A549 (cell line): Measurements from ENCODE around the gene OAS3.

Source experiments
- CHD4 ChIP-seq: fragments of 200-600 bp; sonication (generic); IDR thresholded peaks from 2 replicates; pipeline ENCODE4 v1.6.1; 2016; ENCODE audit warnings: antibody characterized with exemption, mild to moderate bottlenecking, borderline replicate concordance
- CTCF ChIP-seq: fragments of >200 bp; sonication (Bioruptor Twin); formaldehyde crosslinking; IDR thresholded peaks from 3 replicates; pipeline ENCODE4 v1.5.1; 2016
- POLR2A ChIP-seq: IDR thresholded peaks from 2 replicates; pipeline ENCODE4 v1.6.1; 2012; ENCODE audit warnings: mild to moderate bottlenecking, low read length
- RAD21 ChIP-seq, 2 experiments: fragments of >200 bp in 1 of 2; sonication (Bioruptor Twin) in 1 of 2; formaldehyde crosslinking in 1 of 2; IDR thresholded peaks in 1 of 2; conservative IDR thresholded peaks in 1 of 2; 2 replicates in 1 of 2; 3 replicates in 1 of 2; pipeline ENCODE4 v1.6.1; 2012 to 2018; ENCODE audit warnings: inconsistent platforms in 1 of 2
- RARB ChIP-seq: fragments of 250-450 bp; sonication (Bioruptor Pico); IDR thresholded peaks from 2 replicates; pipeline ENCODE4 v1.8.0; 2021; ENCODE audit warnings: mild to moderate bottlenecking, moderate library complexity

DNA sequence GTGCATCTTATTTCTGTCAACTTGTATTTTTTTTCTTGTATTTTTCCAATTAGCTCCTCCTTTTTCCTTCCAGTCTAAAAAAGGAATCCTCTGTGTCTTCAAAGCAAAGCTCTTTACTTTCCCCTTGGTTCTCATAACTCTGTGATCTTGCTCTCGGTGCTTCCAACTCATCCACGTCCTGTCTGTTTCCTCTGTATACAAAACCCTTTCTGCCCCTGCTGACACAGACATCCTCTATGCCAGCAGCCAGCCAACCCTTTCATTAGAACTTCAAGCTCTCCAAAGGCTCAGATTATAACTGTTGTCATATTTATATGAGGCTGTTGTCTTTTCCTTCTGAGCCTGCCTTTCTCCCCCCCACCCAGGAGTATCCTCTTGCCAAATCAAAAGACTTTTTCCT is 72.4 kb downstream of the OAS3 start:
- TF ChIP-seq CTCF: no peak
- no peak for TF ChIP-seq RARB (CRISPR knock-in tag)
- no peak for TF ChIP-seq RAD21 (conservative IDR thresholded peaks at IDR 0.05 in 1 of 2, IDR thresholded peaks at IDR 0.05 in 1 of 2)
- no peak for TF ChIP-seq CHD4
- no peak for TF ChIP-seq POLR2A
